AG09319 (cell line): ENCODE results near the gene SMAD6.

ENCODE experiments used
- DNase-seq: peaks from one replicate; pipeline ENCODE4 v3.0.0-alpha.2; 2010; ENCODE audit warnings: low read depth; ENCODE audit errors: extremely low read depth
- TF ChIP-seq, protein P1 (sequence below): IDR thresholded peaks from 2 replicates; pipeline ENCODE4 v1.5.1; 2011; ENCODE audit warnings: low read depth, mild to moderate bottlenecking, inconsistent platforms, low read length, moderate library complexity

Gene SMAD6

DNA sequence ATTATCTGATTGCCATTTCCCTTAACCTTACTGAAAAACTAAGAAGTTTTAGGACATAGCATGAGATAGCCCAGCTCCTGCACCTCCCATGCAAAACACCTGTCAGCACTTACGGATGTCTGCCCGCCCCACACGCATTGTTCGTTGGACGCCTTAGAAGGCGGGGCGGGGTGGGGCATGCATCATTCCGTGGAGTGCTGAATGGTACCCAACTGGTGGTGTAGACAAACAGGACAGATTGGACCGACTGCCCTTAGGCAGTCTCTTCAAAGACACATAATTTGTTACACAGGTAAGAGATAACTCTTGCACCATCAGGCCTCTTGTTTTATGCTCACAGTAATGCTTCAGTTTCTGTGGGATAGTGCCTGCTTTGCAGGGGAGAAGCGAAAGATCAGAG is 93.8 kb downstream of the SMAD6 start:
- no peak for DNase-seq
- TF ChIP-seq, protein P1, sequence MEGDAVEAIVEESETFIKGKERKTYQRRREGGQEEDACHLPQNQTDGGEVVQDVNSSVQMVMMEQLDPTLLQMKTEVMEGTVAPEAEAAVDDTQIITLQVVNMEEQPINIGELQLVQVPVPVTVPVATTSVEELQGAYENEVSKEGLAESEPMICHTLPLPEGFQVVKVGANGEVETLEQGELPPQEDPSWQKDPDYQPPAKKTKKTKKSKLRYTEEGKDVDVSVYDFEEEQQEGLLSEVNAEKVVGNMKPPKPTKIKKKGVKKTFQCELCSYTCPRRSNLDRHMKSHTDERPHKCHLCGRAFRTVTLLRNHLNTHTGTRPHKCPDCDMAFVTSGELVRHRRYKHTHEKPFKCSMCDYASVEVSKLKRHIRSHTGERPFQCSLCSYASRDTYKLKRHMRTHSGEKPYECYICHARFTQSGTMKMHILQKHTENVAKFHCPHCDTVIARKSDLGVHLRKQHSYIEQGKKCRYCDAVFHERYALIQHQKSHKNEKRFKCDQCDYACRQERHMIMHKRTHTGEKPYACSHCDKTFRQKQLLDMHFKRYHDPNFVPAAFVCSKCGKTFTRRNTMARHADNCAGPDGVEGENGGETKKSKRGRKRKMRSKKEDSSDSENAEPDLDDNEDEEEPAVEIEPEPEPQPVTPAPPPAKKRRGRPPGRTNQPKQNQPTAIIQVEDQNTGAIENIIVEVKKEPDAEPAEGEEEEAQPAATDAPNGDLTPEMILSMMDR, result no peak

DNA sequence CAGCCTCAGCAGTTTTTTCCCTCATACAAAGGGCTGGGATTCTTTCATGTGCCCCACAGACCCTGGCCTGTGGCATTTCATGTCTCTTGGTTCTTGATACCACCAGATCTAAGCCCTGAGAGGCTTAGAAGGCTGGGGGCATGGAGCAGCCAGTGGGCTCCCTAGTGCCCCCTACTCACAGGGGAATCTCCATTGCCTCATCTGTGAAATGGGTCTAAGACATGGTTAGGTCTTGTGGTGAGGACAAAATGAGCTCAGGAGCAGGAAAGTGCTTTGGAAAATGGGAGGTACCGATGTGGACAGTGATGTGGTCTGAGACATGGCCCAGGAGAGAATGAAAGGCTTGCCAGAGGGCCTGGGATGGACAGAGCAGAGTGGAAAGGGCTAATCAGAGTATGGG is 94.3 kb downstream of the SMAD6 start:
- no peak for DNase-seq
- TF ChIP-seq, protein P1, result no peak

DNA sequence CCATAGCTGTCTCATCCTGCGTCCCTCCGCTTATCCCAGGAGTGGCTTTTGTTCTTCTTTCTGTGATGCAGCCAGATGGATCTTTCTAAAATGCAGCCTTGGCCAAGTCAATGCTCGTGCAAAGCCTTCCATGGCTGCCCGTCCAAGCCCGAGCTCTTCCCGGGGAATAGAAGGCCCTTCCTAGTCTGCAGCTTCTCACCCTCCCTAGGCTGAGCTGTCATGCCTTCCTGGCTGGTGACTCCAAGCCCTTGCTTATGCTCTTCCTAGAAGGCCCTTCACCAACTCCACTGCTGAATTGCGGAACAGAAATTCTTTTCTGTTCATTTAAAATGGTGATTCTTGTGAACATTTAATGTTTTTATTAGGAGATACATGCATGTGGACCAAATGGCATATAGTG is 95.9 kb downstream of the SMAD6 start:
- TF ChIP-seq, protein P1, result no peak
- no peak for DNase-seq

DNA sequence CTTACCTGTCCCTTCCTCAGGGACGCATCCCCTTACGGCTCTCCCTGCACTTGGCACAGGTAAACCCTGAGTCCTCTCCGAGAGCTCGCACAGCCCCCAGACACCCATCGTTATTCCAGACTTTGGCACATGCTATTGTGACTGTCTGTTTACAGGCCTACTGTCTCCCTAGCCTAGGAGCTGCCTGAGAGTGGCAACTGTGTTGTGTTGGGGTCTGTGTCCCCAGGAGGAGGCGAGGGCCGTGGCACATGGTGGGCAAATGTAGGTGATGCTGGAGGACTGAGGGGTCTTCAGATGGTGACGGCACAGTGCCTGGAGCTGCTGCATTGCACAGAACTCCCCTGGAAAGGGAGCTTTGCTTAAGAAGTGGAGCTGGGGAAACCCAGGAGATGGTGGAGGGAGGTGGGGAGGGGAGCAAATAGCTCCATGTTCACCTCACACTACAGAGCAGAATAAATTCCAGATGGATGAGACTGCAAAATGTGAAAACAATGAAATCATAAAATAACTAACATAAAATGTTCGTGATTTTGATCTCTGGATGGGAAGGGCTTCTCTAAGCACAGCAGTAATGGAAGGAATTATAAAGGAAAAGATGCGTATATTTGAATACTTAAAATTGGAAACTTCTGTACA is 96.5 kb downstream of the SMAD6 start:
- TF ChIP-seq, protein P1, result no peak
- no peak for DNase-seq

DNA sequence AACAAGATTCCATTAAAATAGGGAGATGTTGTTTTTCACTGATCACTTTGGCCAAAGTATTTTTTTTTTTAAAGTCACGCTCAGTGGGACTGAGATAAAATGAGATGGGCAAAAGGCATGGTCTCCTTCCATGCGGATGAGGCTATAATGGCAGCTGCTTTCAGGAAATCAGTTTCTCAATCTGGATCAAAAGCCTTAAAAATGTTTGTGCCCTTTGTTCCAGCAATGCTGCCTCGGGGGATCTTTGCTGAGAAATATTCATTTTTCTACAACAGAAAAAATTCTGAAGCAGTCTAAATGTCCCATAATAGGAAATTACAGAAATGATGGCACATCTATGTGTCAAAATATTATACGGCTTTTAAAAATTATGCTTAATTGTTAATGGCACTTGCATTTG is 97.2 kb downstream of the SMAD6 start:
- TF ChIP-seq, protein P1, result no peak
- DNase-seq, result no peak

DNA sequence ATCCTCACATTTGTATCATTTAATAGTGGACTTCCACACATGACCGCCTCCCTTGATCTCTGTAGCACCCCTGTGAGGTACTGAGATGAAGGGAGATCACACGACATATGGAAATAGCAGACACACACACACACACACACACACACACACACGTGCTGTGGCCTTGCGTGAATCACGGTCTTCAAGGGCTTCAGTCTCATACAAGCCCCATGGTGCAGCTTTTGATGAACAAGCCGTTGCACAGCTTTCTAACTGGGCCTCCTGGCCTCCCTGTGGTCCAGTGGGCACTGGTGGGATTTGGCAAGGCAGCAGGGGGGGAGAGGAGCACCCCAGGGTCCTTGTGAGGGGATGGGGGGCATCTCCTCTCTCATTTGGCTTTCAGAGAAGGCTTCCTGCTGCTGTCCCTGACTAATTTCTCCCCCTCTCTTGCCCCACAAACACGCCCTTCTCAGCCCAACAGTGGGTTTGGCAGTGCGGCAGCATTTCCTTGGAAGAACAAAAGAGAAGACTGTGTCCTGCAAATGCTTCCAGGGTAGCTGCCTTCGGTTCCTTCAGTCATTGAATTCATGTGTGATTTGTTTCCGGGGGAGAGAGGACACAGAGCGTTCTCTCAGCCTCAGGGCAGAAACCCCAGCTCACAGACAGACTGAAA is 98.7 kb downstream of the SMAD6 start:
- TF ChIP-seq, protein P1, result no peak
- DNase-seq, result no peak

DNA sequence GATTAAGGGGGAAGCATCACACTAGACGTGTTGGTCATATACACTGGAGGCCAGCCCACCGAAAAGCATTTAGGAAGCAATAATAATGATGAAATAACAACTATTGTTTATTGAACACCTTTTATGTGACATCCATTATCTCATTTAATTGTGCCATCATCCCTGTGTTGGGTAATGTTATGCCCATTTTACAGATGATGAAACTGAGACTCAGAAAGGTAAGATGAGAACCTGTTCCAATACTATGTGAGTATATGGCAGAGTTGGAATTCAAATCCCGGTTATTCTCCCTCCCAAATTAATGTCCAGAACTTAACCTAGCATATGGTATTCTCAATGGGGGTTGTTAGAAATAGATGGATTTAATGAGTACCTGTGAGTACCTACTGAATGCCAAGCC is 99.2 kb downstream of the SMAD6 start:
- DNase-seq, result no peak
- TF ChIP-seq, protein P1, result no peak
